Lower lobe of right lung (tissue), 2 donors: ENCODE data around the gene SMC5. TPM values are rescaled to one million over a fixed set of nuclear protein-coding genes. Genes with fewer than 3 reads are reported as not detected.
"Not testable (repeated sequence)": the region's sequence is repeated elsewhere in the genome, so short reads cannot be mapped to it uniquely, and the experiment has no call there.

Source experiments
- ATAC-seq, 2 donors: fragments of 200-7000 bp; cut with Tn5 transposase; one replicate each; pipeline ENCODE4 v1.9.1; 2020 to 2022; ENCODE audit warnings: mild to moderate bottlenecking in 2 of 2, moderate library complexity in 2 of 2
- DNase-seq: peaks from one replicate; pipeline ENCODE4 v3.0.0-alpha.2; 2020
- H3K27ac ChIP-seq: fragments of 200-600 bp; one replicate; pipeline ENCODE4 v1.8.0; 2022
- H3K27me3 ChIP-seq: fragments of 200-600 bp; one replicate; pipeline ENCODE4 v1.8.0; 2022; ENCODE audit warnings: low read depth
- H3K36me3 ChIP-seq: fragments of 200-600 bp; one replicate; pipeline ENCODE4 v1.8.0; 2022; ENCODE audit warnings: mild to moderate bottlenecking
- H3K4me1 ChIP-seq: fragments of 200-600 bp; one replicate; pipeline ENCODE4 v1.8.0; 2022
- H3K4me3 ChIP-seq: fragments of 200-600 bp; one replicate; pipeline ENCODE4 v1.8.0; 2022; ENCODE audit warnings: mild to moderate bottlenecking
- H3K9me3 ChIP-seq: fragments of 200-600 bp; one replicate; pipeline ENCODE4 v1.8.0; 2022
- CTCF ChIP-seq: fragments of 200-600 bp; IDR thresholded peaks from one replicate; pipeline ENCODE4 v1.8.0; 2022; ENCODE audit warnings: antibody characterized with exemption, mild to moderate bottlenecking
- intact Hi-C: fragments of 100-400 bp; cut with DNase I; formaldehyde crosslinking; loops from one replicate; pipeline ENCODE4 v1.11.0; 2022
- total RNA-seq: library from RNA; stranded (reverse); fragmentation: NEBNext Ultra II Directional; extraction: Animal tissue kit (Norgen Biotek cat#: 25700); gene quantifications from one replicate; pipeline ENCODE4 v1.2.1, GENCODE V29; 2021
- donor health status: DM: no; HTN: yes; CAD: no; lungs with severe emphysema.

The SMC5 gene
- total RNA-seq, 1 donor from 2014 or later, result 30.3 TPM

- intact Hi-C loops, result no loop called here
These were observed 66.2 kb downstream of the SMC5 start for GRCh38 chr9:70324963-70325362.

GRCh38 chr9:70328625-70329024, 69.8 kb downstream of the SMC5 start:
- ATAC-seq, H3K9me3 ChIP-seq, DNase-seq, H3K4me3 ChIP-seq, H3K4me1 ChIP-seq, H3K27ac ChIP-seq, H3K27me3 ChIP-seq, intact Hi-C loops: not testable (repeated sequence)
- peaks cover 77% of the 10 kb centered on the region for H3K36me3 ChIP-seq

More at GRCh38 chr9:70324963-70325362, 66.2 kb downstream of the SMC5 start:
- no peak for DNase-seq
- no peak for ATAC-seq
- no peaks in the 10 kb centered on the region for H3K4me1 ChIP-seq
- H3K9me3 ChIP-seq, result no peaks in the 10 kb centered on the region
- H3K4me3 ChIP-seq, result no peak overlapping the region
- no peak for TF ChIP-seq CTCF
- peaks cover 82% of the 10 kb centered on the region for H3K36me3 ChIP-seq
- H3K27me3 ChIP-seq, result no peaks in the 10 kb centered on the region
- H3K27ac ChIP-seq, result no peak overlapping the region

GRCh38 chr9:70340572-70340971, 81.8 kb downstream of the SMC5 start:
- DNase-seq, result no peak
- no peak overlapping the region for H3K27ac ChIP-seq
- peaks cover 5% of the 10 kb centered on the region for H3K36me3 ChIP-seq
- intact Hi-C loops, result loop anchor here (10.0 kb wide), 1 partner anchor 264 kb away; no protein-coding TSS in a partner anchor
- TF ChIP-seq CTCF, result peak; percentile 51
- no peak for ATAC-seq
- no peaks in the 10 kb centered on the region for H3K27me3 ChIP-seq
- no peak overlapping the region for H3K4me3 ChIP-seq
- no peaks in the 10 kb centered on the region for H3K9me3 ChIP-seq
- no peaks in the 10 kb centered on the region for H3K4me1 ChIP-seq

- DNase-seq, result no peak
- Histone ChIP-seq H3K27ac (no peak overlapping the region), H3K27me3 (no peaks in the 10 kb centered on the region), H3K9me3 (no peaks in the 10 kb centered on the region), H3K36me3 (peaks cover 55% of the 10 kb centered on the region), H3K4me3 (no peak overlapping the region), H3K4me1 (no peaks in the 10 kb centered on the region)
- no peak for TF ChIP-seq CTCF
- ATAC-seq, result no peak
- intact Hi-C loops, result loop anchor here (10.0 kb wide), 1 partner anchor 258 kb away; no protein-coding TSS in a partner anchor
These were observed 88.3 kb downstream of the SMC5 start for GRCh38 chr9:70347046-70347445.

- DNase-seq (no peak), ATAC-seq (no peak)
- Histone ChIP-seq H3K4me3 (no peak overlapping the region), H3K36me3 (peaks cover 56% of the 10 kb centered on the region), H3K4me1 (no peaks in the 10 kb centered on the region), H3K27me3 (no peaks in the 10 kb centered on the region), H3K9me3 (no peaks in the 10 kb centered on the region), H3K27ac (no peak overlapping the region)
- intact Hi-C loops, result loop anchor here (10.0 kb wide), 2 partner anchors 52 to 132 kb away; no protein-coding TSS in a partner anchor
- TF ChIP-seq CTCF, result no peak
These were observed 93.6 kb downstream of the SMC5 start for GRCh38 chr9:70352356-70352755.

GRCh38 chr9:70352802-70353201, 94.0 kb downstream of the SMC5 start:
- no peak overlapping the region for H3K27ac ChIP-seq
- no peak for ATAC-seq
- peak; percentile 60 for TF ChIP-seq CTCF
- no peak for DNase-seq
- H3K4me1 ChIP-seq, result no peaks in the 10 kb centered on the region
- no peaks in the 10 kb centered on the region for H3K9me3 ChIP-seq
- H3K27me3 ChIP-seq, result no peaks in the 10 kb centered on the region
- H3K4me3 ChIP-seq, result no peak overlapping the region
- intact Hi-C loops, result loop anchor here (10.0 kb wide), 2 partner anchors 52 to 132 kb away; no protein-coding TSS in a partner anchor
- peaks cover 51% of the 10 kb centered on the region for H3K36me3 ChIP-seq
